H54 (cell line): ENCODE data around the gene ASPM.

ENCODE experiments used
- DNase-seq: peaks from one replicate; pipeline ENCODE4 v3.0.0; 2011; ENCODE audit warnings: low spot score, mixed read lengths; ENCODE audit not compliant: insufficient read length
- FAIRE-seq: peaks from 3 replicates; lab custom pipeline; 2011; peaks lifted over from hg19 to GRCh38; lab: Jason Lieb, UNC
- POLR2A ChIP-seq: IDR thresholded peaks from 2 replicates; pipeline ENCODE4 v1.6.1; 2011; ENCODE audit warnings: low read depth, mild to moderate bottlenecking, low read length

ASPM gene

DNA sequence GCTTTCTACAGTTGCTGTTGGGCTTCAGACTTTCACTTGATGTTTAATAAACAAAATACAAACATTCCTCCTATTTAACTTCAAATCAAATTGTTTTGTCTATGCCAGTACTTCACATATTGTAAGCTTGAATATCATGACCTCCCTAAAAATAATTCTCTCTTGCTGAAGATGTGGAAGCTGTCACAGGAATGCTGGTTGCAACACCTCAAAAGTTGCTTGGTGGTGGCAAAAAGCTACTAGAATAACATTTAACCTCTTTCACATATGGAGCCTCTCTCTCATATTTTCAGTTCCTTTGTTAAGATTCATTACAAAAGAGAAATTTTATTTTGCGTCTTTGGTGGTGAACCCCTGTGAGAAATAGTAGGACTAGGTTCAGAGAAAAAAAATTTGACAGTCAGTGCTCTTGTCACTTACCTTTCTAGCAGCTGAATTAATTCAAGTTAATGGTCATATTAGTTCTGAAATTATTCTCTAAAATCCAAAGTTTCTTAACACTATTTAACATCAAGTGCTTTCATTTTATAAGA, 53.9 kb downstream of the ASPM start:
- DNase-seq (no peak), FAIRE-seq (no peak)
- TF ChIP-seq POLR2A: no peak

DNA sequence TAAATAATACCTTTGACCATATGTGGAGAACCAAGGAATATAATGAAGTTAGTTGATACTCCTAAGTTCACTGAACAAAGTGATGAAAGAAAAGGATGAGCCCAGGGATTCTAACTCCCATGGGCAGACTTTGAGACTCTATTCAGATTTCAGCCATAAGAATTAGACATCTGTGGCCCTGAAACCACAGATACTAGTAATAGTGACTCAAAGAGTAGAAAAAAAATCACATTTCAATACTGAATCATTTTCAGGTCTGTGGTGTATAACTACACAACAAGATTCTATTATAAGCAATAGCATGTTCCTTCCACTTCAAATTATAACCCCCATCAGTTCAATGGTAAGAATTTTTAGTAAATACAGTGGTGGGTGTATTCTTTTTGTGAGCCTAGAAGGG, 63.0 kb downstream of the ASPM start:
- DNase-seq (no peak), FAIRE-seq (no peak)
- no peak for TF ChIP-seq POLR2A

DNA sequence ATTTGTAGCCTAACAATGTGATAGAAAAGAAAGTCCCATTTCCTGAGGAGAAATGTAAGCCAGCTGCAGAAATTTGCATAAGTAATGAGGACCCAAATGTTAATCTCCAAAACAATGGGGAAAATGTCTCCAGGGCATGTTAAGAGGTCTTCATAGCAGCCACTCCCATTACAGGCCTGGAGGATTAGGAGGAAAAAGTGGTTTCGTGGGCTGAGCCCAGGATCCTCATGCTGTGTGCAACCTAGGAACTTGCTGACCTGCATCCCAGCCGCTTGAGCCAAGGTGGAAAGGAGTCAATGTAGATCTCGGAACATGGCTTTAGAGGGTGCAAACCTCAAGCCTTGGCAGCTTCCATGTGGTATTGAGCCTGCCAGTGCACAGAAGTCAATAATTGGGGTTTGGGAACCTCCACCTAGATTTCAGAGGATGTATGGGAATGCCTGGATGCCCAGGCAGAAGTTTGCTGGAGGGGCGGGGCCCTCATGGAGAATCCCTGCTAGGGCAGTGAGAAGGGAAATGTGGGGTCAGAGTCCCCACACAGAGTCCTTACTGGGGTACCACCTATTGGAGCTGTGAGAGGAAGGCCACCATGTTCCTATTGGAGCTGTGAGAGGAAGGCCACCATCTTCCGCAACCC, 65.2 kb downstream of the ASPM start:
- no peak for DNase-seq
- FAIRE-seq: no peak
- no peak for TF ChIP-seq POLR2A

DNA sequence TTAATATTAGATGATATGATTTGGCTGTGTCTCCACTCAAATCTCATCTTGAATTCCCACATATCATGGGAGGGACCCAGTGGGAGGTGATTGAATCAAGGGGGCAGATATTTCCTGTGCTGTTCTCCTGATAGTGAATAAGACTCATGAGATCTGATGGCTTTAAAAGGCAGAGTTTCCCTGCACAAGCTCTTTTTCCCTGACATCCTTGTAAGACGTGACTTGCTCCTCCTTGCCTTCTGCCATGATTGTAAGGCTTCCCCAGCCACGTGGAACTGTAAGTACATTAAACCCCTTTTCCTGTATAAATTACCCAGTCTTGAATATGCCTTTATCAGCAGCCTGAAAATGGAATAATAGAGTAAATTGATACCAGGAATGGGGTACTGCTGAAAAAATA, 66.1 kb downstream of the ASPM start:
- DNase-seq (no peak), FAIRE-seq (no peak)
- TF ChIP-seq POLR2A: no peak

DNA sequence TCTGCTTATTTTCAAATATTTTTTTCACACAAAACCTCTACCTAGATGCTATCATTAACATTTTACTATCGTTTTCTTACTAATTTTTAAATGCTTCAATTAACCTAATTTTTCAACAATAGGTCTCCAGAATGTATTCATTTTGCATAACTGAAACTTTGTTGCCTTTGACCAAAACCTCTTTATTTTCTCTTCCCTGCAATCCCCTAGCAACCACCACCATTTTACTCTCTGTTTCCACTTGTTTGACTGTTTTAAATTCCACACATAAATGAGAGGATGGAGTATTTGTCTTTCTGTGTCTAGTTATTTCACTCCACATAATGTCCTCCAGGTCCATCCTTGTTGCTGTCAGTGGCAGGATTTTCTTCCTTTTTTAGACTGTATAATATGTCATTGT, 69.9 kb downstream of the ASPM start:
- TF ChIP-seq POLR2A: no peak
- FAIRE-seq (no peak), DNase-seq (no peak)

DNA sequence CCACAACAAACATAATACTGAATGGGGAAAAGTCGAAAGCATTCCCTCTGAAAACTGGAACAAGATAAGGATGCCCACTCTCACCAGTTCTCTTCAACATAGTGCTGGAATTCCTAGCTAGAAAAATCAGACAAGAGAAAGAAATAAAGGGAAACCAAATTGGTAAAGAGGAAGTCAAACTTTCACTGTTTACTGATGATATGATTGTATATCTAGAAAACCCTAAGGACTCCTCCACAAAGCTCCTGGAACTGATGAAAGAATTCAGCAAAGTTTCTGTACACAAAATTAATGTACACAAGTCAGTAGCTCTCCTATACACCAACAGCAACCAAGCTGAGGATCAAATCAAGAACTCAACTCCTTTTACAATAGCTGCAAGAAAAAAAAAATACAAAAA, 72.5 kb downstream of the ASPM start:
- no peak for TF ChIP-seq POLR2A
- no peak for FAIRE-seq
- DNase-seq: no peak

DNA sequence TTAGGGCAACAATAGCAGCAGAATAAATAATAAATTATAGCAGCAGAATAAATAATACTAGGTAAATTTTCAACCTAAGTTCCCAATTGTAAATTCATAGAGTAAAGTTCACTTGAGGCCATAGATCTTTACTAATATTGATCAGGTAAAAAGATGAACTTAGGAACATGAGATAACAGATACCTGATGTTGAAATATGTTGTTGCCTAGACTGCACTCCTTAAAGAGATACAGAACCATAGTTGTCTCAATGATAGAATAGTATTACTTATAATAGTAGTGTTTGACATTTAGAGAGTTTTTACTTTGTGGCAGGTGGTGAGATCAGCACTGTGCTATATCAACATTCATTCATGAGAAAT, 79.0 kb downstream of the ASPM start:
- no peak for DNase-seq
- FAIRE-seq: no peak
- no peak for TF ChIP-seq POLR2A

DNA sequence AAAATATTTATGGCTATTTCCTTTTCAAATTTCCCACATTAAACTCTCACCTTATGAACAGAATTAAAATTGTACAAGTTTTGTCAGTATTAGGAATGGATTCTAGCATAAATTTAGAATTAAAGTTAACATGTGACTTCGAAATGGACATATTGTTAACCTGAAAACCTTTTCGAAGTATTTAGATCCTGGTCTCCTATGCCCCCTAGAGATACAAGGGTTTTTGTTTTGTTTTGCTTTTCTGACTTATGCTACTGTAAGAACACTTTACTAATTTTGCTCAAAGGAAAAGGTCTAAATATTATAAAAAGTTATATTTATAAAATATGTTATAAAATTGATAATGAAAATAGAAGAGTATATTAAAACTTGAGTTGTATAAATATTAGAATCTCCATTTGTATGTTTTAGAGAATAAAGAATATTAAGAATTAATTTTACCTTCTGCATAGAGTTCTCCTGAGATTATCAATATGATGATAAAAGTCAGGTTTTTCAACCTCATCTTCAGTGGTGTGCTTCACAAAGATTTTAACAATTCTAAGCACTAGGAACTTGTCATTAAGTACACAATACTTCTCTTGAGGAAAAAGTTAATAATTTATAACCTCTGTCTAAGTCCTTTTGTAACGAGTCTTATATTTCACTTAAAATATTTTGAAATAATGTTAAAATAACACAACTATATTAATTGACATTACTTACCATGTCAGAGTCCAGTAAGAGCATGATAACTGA, 79.6 kb downstream of the ASPM start, which contains the start of gene F13B:
TSS of gene F13B (minus strand) at position 542 of the 738 bp plus-strand sequence. CDS start at position 505, 37 bp downstream.
- TF ChIP-seq POLR2A: no peak
- FAIRE-seq (no peak), DNase-seq (no peak)

DNA sequence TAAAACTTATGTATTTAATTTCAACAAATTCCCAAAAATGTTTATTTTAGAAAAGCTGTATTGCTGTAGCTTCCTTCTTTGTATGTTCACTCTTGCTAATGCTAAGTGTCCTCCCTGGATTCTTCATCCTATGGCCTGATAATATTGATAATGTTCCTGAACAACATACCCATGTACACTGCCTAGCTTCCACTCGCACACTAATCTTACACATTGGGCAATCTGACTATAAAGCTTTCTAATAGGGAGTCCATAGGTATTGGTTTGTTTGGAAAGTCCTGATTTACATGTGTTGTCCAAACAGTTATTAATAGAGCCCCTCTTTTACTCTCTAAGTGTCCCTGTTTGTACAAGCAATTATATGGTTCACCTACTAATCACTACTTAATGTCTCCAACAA, 80.2 kb downstream of the ASPM start:
- no peak for TF ChIP-seq POLR2A
- DNase-seq (no peak), FAIRE-seq (no peak)

DNA sequence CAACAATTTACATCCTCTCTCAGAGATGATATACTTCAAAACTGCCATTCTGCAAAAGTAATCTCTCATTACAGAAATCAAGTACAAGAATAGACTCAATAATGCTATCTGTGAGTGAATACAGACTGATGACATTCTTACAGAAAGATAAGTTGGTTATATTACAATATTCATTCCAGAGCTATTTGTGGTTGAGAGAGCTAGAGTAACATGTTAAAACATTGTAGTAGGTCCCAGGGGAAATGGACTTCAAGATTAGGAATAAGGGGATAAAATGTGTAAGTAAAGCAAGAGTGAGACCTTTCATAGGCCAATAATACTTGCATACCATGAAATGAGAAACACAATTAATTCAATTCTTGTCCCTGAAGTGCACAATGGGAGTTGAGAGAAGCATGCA, 80.9 kb downstream of the ASPM start:
- DNase-seq (no peak), FAIRE-seq (no peak)
- no peak for TF ChIP-seq POLR2A

DNA sequence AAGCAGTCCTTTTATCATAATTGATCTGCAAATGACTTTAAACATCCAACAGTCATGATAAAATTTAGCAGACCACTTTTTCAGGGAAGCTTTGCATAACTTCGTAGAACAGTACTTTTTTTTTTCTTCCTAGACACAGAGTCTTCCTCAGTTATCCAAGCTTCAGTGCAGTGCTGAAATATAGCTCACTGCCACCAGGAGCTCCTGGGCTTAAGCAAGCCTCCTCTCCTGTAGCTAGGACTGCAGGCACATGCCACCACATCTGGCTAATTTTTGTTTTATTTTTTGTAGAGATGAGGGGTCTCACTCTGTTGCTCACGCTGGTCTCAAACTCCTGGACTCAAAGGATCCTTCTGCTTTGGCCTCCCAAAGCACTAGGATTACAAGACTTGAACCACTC, 83.3 kb downstream of the ASPM start:
- FAIRE-seq: no peak
- no peak for DNase-seq
- TF ChIP-seq POLR2A: no peak

DNA sequence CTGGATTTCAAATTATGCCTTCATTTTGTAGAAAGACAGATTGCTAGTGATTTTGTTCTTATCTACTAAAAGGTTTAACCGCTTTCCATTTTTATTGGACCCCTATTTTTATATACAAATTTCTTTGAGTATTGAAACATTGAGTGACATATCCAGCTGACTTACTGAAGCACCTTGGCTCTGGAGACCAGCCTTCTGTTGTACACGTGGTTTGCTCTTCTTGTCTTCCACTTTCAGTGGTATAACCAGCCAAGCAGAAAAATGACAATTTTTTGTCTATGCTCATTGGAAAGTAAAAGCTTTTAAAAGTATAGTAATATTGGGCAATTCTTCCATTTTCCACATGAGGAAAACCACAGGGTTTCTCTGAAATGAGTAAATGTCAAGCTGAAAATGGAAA, 83.8 kb downstream of the ASPM start:
- FAIRE-seq (no peak), DNase-seq (no peak)
- no peak for TF ChIP-seq POLR2A

DNA sequence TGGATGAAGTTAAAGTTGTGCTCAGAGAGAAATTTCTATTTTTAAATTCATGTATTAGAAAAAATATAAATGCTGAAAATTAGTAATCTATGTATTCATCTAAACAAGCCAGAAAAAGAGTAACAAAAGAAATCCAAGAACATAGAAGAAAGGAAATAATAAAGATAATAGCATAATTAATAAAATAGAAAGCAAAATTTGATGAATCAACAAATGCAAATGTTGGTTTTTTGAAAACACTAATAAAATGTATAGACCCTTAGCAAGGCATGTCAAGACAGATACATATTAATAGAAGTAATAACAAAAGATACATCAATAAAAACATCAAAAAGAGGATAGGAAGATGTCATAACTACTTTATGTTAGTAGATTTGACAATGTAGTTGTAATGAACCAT, 97.4 kb downstream of the ASPM start:
- DNase-seq: no peak
- no peak for TF ChIP-seq POLR2A
- no peak for FAIRE-seq

DNA sequence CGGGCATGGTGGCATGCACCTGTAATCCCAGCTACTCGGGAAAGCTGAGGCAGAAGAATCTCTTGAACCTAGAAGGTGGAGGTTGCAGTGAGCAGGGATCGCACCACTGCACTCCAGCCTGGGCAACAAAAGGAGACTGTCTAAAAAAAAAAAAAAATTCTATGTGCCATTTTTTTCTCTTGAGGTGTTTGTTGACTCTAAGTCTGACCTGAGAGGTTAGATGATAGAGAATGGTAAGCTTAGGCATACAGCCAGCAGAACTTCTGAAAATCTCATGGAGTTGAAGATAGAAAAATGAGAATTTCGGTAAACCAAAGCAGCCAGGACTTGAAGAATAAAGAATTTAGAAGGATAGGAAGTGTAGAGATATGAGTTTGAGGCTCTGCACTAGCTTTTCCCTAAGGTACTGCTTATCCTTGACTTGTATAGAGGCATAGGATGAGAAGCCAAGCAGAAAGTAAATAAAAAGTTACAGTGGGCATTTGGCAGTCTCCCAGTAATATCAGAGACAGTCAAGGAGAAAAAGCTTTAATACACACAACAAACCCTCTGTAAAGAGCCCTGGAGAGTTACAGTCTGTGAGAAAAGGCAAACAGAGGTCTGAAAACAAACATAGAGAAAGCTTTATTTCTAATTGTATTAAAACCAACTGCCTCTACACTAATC, 103.7 kb downstream of the ASPM start:
- no peak for FAIRE-seq
- TF ChIP-seq POLR2A: no peak
- no peak for DNase-seq
